GM12878 (cell line): Measurements from ENCODE around the gene MGRN1. TPM values are rescaled to one million over a fixed set of nuclear protein-coding genes. Genes with fewer than 3 reads are reported as not detected.

Experiments
- ATAC-seq: fragments of 200-7000 bp; cut with Tn5 transposase; 3 replicates; pipeline ENCODE4 v1.9.1; 2020; ENCODE audit warnings: mild to moderate bottlenecking, moderate library complexity
- BruUV-seq: library from RNA; stranded (reverse); fragments of 400-500 nt; replicated peaks from 2 replicates; lab custom pipeline; 2021; lab: Mats Ljungman, UMichigan
- CTCF ChIA-PET: fragments of 300-600 bp; sonication (Branson Sonifier 250); formaldehyde crosslinking; extraction: SDS; loops from one replicate; lab custom pipeline; 2021; ENCODE audit warnings: inconsistent platforms; lab: Yijun Ruan, JAX
- POLR2A ChIA-PET: fragments of 350-600 bp; formaldehyde crosslinking; extraction: SDS; loops from one replicate; lab custom pipeline; 2021; ENCODE audit warnings: inconsistent platforms; lab: Charles Lee
- RAD21 ChIA-PET: fragments of 300-600 bp; sonication (Branson Sonifier 250); formaldehyde crosslinking; loops from one replicate; lab custom pipeline; 2023; ENCODE audit warnings: antibody characterized with exemption; ENCODE audit not compliant: unreplicated experiment; lab: Charles Lee
- SMC1A ChIA-PET: fragments of 300-600 bp; sonication (Branson Sonifier 250); formaldehyde crosslinking; loops from one replicate; lab custom pipeline; 2023; ENCODE audit not compliant: unreplicated experiment, uncharacterized antibody; lab: Charles Lee
- DNase-seq: peaks from one replicate; pipeline ENCODE4 v3.0.0-alpha.2; 2011; ENCODE audit warnings: low read depth, low spot score
- FAIRE-seq: peaks from 3 replicates; lab custom pipeline; 2011; peaks lifted over from hg19 to GRCh38; lab: Jason Lieb, UNC
- H2AFZ ChIP-seq: 2 replicates; pipeline ENCODE4 v1.6.0; 2011; ENCODE audit warnings: low read depth, low read length, control low read depth; ENCODE audit not compliant: control insufficient read depth
- H3K27ac ChIP-seq: 2 replicates; pipeline ENCODE4 v1.5.1; 2011; ENCODE audit warnings: control low read depth; ENCODE audit not compliant: control insufficient read depth, insufficient read depth
- H3K27me3 ChIP-seq, 2 experiments: replicated peaks in 1 of 2; 2 replicates each; pipeline versions ENCODE4 v1.6.0 to v1.6.1; 2011; ENCODE audit warnings: low read length in 1 of 2; ENCODE audit not compliant: control insufficient read depth in 2 of 2, insufficient read depth in 2 of 2
- H3K36me3 ChIP-seq, 2 experiments: 2 replicates each; pipeline ENCODE4 v1.5.1; 2011; ENCODE audit warnings: low read length in 1 of 2; ENCODE audit not compliant: control insufficient read depth in 2 of 2, insufficient read depth in 2 of 2
- H3K4me1 ChIP-seq: 2 replicates; pipeline ENCODE4 v1.6.1; 2011; ENCODE audit warnings: mild to moderate bottlenecking, low read length, moderate library complexity, mixed read lengths; ENCODE audit not compliant: control insufficient read depth, insufficient read depth
- H3K4me2 ChIP-seq: 2 replicates; pipeline ENCODE4 v1.6.0; 2011; ENCODE audit warnings: control low read depth; ENCODE audit not compliant: control insufficient read depth, insufficient read depth
- H3K4me3 ChIP-seq: fragments of 200-600 bp; sonication (generic); 2 replicates; pipeline ENCODE4 v1.5.1; 2016
- H3K79me2 ChIP-seq: 2 replicates; pipeline ENCODE4 v1.6.0; 2011; ENCODE audit warnings: low read length; ENCODE audit not compliant: control insufficient read depth, insufficient read depth
- H3K9ac ChIP-seq: 2 replicates; pipeline ENCODE4 v1.8.0; 2011; ENCODE audit warnings: low read length, control low read depth, mixed read lengths; ENCODE audit not compliant: control insufficient read depth, insufficient read depth
- H3K9me3 ChIP-seq: replicated peaks from 3 replicates; pipeline ENCODE4 v1.5.1; 2011; ENCODE audit warnings: mild to moderate bottlenecking, low read length; ENCODE audit not compliant: control insufficient read depth, insufficient read depth
- H4K20me1 ChIP-seq: 2 replicates; pipeline ENCODE4 v1.6.0; 2011; ENCODE audit not compliant: control insufficient read depth, insufficient read depth
- BMI1 ChIP-seq: fragments of 450-650 bp; IDR thresholded peaks from 2 replicates; pipeline ENCODE4 v1.6.1; 2016; ENCODE audit warnings: mild to moderate bottlenecking, moderate library complexity, borderline replicate concordance
- CBX3 ChIP-seq: fragments of 200-600 bp; sonication (generic); IDR thresholded peaks from 2 replicates; pipeline ENCODE4 v1.6.1; 2016; ENCODE audit warnings: low read depth, borderline replicate concordance
- MAX ChIP-seq: IDR thresholded peaks from 2 replicates; pipeline ENCODE4 v1.6.1; 2012; ENCODE audit warnings: low read depth, low read length, improper control_type of control experiment
- MXI1 ChIP-seq: fragments of 150-350 bp; IDR thresholded peaks from 2 replicates; pipeline ENCODE4 v1.6.1; 2011; ENCODE audit warnings: low read depth, mild to moderate bottlenecking, inconsistent platforms, low read length, improper control_type of control experiment
- PAX8 ChIP-seq: fragments of 450-650 bp; IDR thresholded peaks from 2 replicates; pipeline ENCODE4 v1.6.1; 2017; ENCODE audit warnings: mild to moderate bottlenecking, moderate library complexity
- PML ChIP-seq: IDR thresholded peaks from 2 replicates; pipeline ENCODE4 v1.6.1; 2012; ENCODE audit warnings: low read length, inconsistent platforms
- POLR2A ChIP-seq: IDR thresholded peaks from 2 replicates; pipeline ENCODE4 v1.6.1; 2011; ENCODE audit warnings: low read depth, mild to moderate bottlenecking, low read length
- POLR2AphosphoS5 ChIP-seq: IDR thresholded peaks from 2 replicates; pipeline ENCODE4 v1.6.1; 2011; ENCODE audit warnings: mild to moderate bottlenecking, low read length, inconsistent platforms
- POU2F2 ChIP-seq: IDR thresholded peaks from 3 replicates; pipeline ENCODE4 v1.6.1; 2011; ENCODE audit warnings: low read depth, mild to moderate bottlenecking, low read length, borderline replicate concordance
- REST ChIP-seq: IDR thresholded peaks from 2 replicates; pipeline ENCODE4 v1.6.1; 2012; ENCODE audit warnings: mild to moderate bottlenecking, low read depth, low read length
- SIN3A ChIP-seq: IDR thresholded peaks from 2 replicates; pipeline ENCODE4 v1.6.1; 2012; ENCODE audit warnings: low read depth, low read length, improper control_type of control experiment
- STAT3 ChIP-seq: IDR thresholded peaks from 2 replicates; pipeline ENCODE4 v1.6.1; 2011; ENCODE audit warnings: low read depth, low read length, improper control_type of control experiment
- TAF1 ChIP-seq: IDR thresholded peaks from 2 replicates; pipeline ENCODE4 v1.6.1; 2011; ENCODE audit warnings: mild to moderate bottlenecking, low read depth, low read length, borderline replicate concordance
- TCF12 ChIP-seq: IDR thresholded peaks from 2 replicates; pipeline ENCODE4 v1.6.1; 2011; ENCODE audit warnings: low read depth, mild to moderate bottlenecking, low read length
- ZNF207 ChIP-seq: fragments of 450-650 bp; IDR thresholded peaks from 2 replicates; pipeline ENCODE4 v1.6.1; 2014; ENCODE audit warnings: antibody characterized with exemption, mild to moderate bottlenecking, borderline replicate concordance
- WGBS: methylation state at CpG from one replicate; pipeline ENCODE4 v1.1.6; 2016; ENCODE audit warnings: low lambda C conversion rate; ENCODE audit not compliant: insufficient replicate concordance, insufficient coverage; ENCODE audit errors: missing lambda C conversion rate; 5-methylcytosine and 5-hydroxymethylcytosine counted together
- in situ Hi-C: fragments of 300-500 bp; cut with MboI; formaldehyde crosslinking; loops from 9 replicates; pipeline ENCODE4 v1.14.3; 2018; ENCODE audit warnings: mixed read lengths
- intact Hi-C: fragments of 100-400 bp; cut with micrococcal nuclease; formaldehyde crosslinking; loops from one replicate; pipeline ENCODE4 v1.14.2; 2022; ENCODE audit not compliant: unreplicated experiment
- polyA plus RNA-seq, 11 experiments: library from polyadenylated mRNA; depleted of rRNA in 4 of 11; unstranded in 6 of 11; stranded (reverse) in 5 of 11; fragments of >200 nt; fragmentation: Nextera tagmentation in 4 of 11; fragmentation: Illumina TruSeq in 1 of 11; extraction: Ambion mirVana in 4 of 11; extraction: Trizol in 1 of 11; gene quantifications; 1 replicate in 1 of 11; 2 replicates in 10 of 11; pipeline versions ENCODE4 v1.2.1 to v1.2.3, GENCODE V29; 2011 to 2016; ENCODE audit warnings: inconsistent platforms in 2 of 11, missing spikeins in 2 of 11, low read depth in 1 of 11
- total RNA-seq, 4 experiments: library from RNA; depleted of rRNA in 3 of 4; stranded (reverse); fragments of >200 nt in 3 of 4; fragmentation: Illumina TruSeq in 1 of 4; extraction: Trizol in 1 of 4; gene quantifications; 2 replicates each; pipeline versions ENCODE4 v1.2.1 to v1.2.3, GENCODE V29; 2013 to 2021

MGRN1 gene
- total and polyA plus RNA-seq, 10 of the 15 experiments (the other 5 are each of a cell fraction or from before 2014, with no cell fraction given): 0.35 to 86.7 (median 14.6) TPM

- TF ChIP-seq ZNF207 (0 out of 2 replicates have a peak, but pooled peaks have one; percentile 41), CBX3 (no peak), REST (peak; percentile 66; the same call in 1 of the 2 replicates)
- TF ChIP-seq, all 136 proteins: peak for 48
These were observed 109.6 kb downstream of the MGRN1 start, which contains the start of the genes ANKS3 and DNAAF8 (continued) for GRCh38 chr16:4734063-4734729.

GRCh38 chr16:4734730-4735535 lies 110.3 kb downstream of the MGRN1 start:
- Histone ChIP-seq H3K4me1 (peaks cover 2% of the 10 kb centered on the region; the same call in 1 of the 2 replicates), H3K36me3 (no peaks in the 10 kb centered on the region; a peak in 1 of 4 replicates), H3K4me2 (peak overlapping the region; percentile 100), H3K4me3 (peak overlapping the region; percentile 87), H4K20me1 (no peaks in the 10 kb centered on the region), H3K9me3 (no peaks in the 10 kb centered on the region), H3K79me2 (peaks cover 13% of the 10 kb centered on the region), H2AFZ (peak overlapping the region; percentile 99), H3K27ac (peak overlapping the region; percentile 59), H3K9ac (peak overlapping the region; percentile 92), H3K27me3 (no peaks in the 10 kb centered on the region)
- intact Hi-C loops: loop anchor here (2.0 kb wide), 2 partner anchors 34 to 68 kb away; partner anchors contain the start of gene ROGDI
- peak; percentile 97 for TF ChIP-seq BMI1
- TF ChIP-seq STAT3: no peak
- TF ChIP-seq POLR2AphosphoS5: peak; percentile 73
- peak; percentile 96 for TF ChIP-seq MXI1
- TF ChIP-seq PAX8: no peak
- TF ChIP-seq MAX: peak; percentile 86; the same call in 1 of the 2 replicates
- 0 out of 2 replicates have a peak, but pooled peaks have one; percentile 16 for TF ChIP-seq PML
- TF ChIP-seq TAF1: 0 out of 2 replicates have a peak, but pooled peaks have one; percentile 25
- TF ChIP-seq SIN3A: peak; percentile 95
- TF ChIP-seq TCF12: no peak
- peak; percentile 48; the same call in 1 of the 3 replicates for TF ChIP-seq POU2F2
- peak; percentile 83 for TF ChIP-seq POLR2A
- ATAC-seq (peak; percentile 86), DNase-seq (no peak), FAIRE-seq (peak; percentile 41)
- ChIA-PET POLR2A (interaction anchor here (1.0 to 2.0 kb wide), 12 partner anchors 12 to 119 kb away, joined by 3 to 15 read pairs (median 4); partner anchors contain the start of genes MGRN1, NUDT16L1 and ROGDI), CTCF (interaction anchor here (0.8 to 2.7 kb wide), 13 partner anchors 10 to 316 kb away, joined by 3 to 11 read pairs (median 4); partner anchors contain the start of gene ROGDI), SMC1A (interaction anchor here (0.9 to 2.3 kb wide), 9 partner anchors 13 to 116 kb away, joined by 3 to 15 read pairs (median 4); partner anchors contain the start of genes MGRN1, ROGDI and ZNF500), RAD21 (interaction anchor here (0.7 to 2.7 kb wide), 13 partner anchors 13 to 229 kb away, joined by 3 to 18 read pairs (median 6); partner anchors contain the start of genes GLYR1, MGRN1, NUDT16L1 and ROGDI)
- no TSS peak for BruUV-seq
- in situ Hi-C loops: no loop called here
- WGBS: 8% methylated on average over 31 of the region's 38 CpGs
